Activated T-helper 9 cell treated with anti-CD3 and anti-CD28 coated beads, Interleukin-2, amount 50 U/mL, for 16 hours (primary cell): Measurements from ENCODE around the gene DGKI.
"Not testable (repeated sequence)": the region's sequence is repeated elsewhere in the genome, so short reads cannot be mapped to it uniquely, and the experiment has no call there.

Source experiments
- DNase-seq: peaks from one replicate; pipeline ENCODE4 v3.0.0-alpha.2; 2020; ENCODE audit warnings: low read depth

Gene DGKI

GRCh38 chr7:137835486-137836112 is 11.2 kb downstream of the DGKI start:
- no peak for DNase-seq

- DNase-seq, result no peak
Measured at GRCh38 chr7:137834552-137834951, 12.2 kb downstream of the DGKI start.

GRCh38 chr7:137832990-137833389 is 13.8 kb downstream of the DGKI start:
- not testable (repeated sequence) for DNase-seq

- no peak for DNase-seq
Measured at GRCh38 chr7:137832382-137832781, 14.4 kb downstream of the DGKI start.

GRCh38 chr7:137831555-137831954 is 15.2 kb downstream of the DGKI start:
- DNase-seq, result not testable (repeated sequence)

- DNase-seq, result no peak
Measured at GRCh38 chr7:137829337-137829992, 17.3 kb downstream of the DGKI start.

- DNase-seq, result no peak
Measured at GRCh38 chr7:137828456-137828855, 18.3 kb downstream of the DGKI start.

GRCh38 chr7:137825489-137825888 is 21.3 kb downstream of the DGKI start:
- no peak for DNase-seq

GRCh38 chr7:137820677-137821420 is 25.9 kb downstream of the DGKI start:
- DNase-seq, result no peak

GRCh38 chr7:137820156-137820555 is 26.6 kb downstream of the DGKI start:
- DNase-seq, result no peak

- no peak for DNase-seq
Measured at GRCh38 chr7:137818036-137818435, 28.7 kb downstream of the DGKI start.

- no peak for DNase-seq
Measured at GRCh38 chr7:137816696-137817320, 30.0 kb downstream of the DGKI start.

GRCh38 chr7:137813541-137813940 is 33.2 kb downstream of the DGKI start:
- no peak for DNase-seq

GRCh38 chr7:137810248-137810647 is 36.5 kb downstream of the DGKI start:
- DNase-seq, result no peak

- DNase-seq, result no peak
Measured at GRCh38 chr7:137804836-137805235, 41.9 kb downstream of the DGKI start.

GRCh38 chr7:137801491-137801890 is 45.3 kb downstream of the DGKI start:
- no peak for DNase-seq

GRCh38 chr7:137801003-137801402 is 45.8 kb downstream of the DGKI start:
- no peak for DNase-seq

- no peak for DNase-seq
Measured at GRCh38 chr7:137798073-137798763, 48.6 kb downstream of the DGKI start.

- no peak for DNase-seq
Measured at GRCh38 chr7:137795211-137795610, 51.6 kb downstream of the DGKI start.

GRCh38 chr7:137791930-137792329 is 54.8 kb downstream of the DGKI start:
- DNase-seq, result no peak

- DNase-seq, result no peak
Measured at GRCh38 chr7:137790828-137791227, 55.9 kb downstream of the DGKI start.

GRCh38 chr7:137789215-137789882 is 57.4 kb downstream of the DGKI start:
- no peak for DNase-seq
